ENCODE data around the gene NAPEPLD.
"Not testable (repeated sequence)": the region's sequence is repeated elsewhere in the genome, so short reads cannot be mapped to it uniquely, and the experiment has no call there.

Gene NAPEPLD

GRCh38 chr7:103148994-103149807, at the start of gene NAPEPLD:
Gene NAPEPLD (minus strand): TSS chr7:103149099. CDS start chr7:103128776, 20,323 bp downstream.
- DNase-seq (ENCODE audit: low read depth), result peak; percentile 44

- DNase-seq (ENCODE audit: low read depth), result not testable (repeated sequence)
These were observed 49.2 kb upstream of the NAPEPLD start for GRCh38 chr7:103198079-103198478.

GRCh38 chr7:103195364-103195763, 46.5 kb upstream of the NAPEPLD start:
- not testable (repeated sequence) for DNase-seq (ENCODE audit: low read depth)

GRCh38 chr7:103172415-103173146, 23.7 kb upstream of the NAPEPLD start:
- not testable (repeated sequence) for DNase-seq (ENCODE audit: low read depth)

- not testable (repeated sequence) for DNase-seq (ENCODE audit: low read depth)
These were observed 23.0 kb upstream of the NAPEPLD start for GRCh38 chr7:103171695-103172414.

GRCh38 chr7:103166921-103167544, 18.1 kb upstream of the NAPEPLD start:
- not testable (repeated sequence) for DNase-seq (ENCODE audit: low read depth)

- DNase-seq (ENCODE audit: low read depth), result not testable (repeated sequence)
These were observed 14.4 kb upstream of the NAPEPLD start for GRCh38 chr7:103163087-103163825.

GRCh38 chr7:103162641-103163040, 13.7 kb upstream of the NAPEPLD start:
- DNase-seq (ENCODE audit: low read depth), result not testable (repeated sequence)

- not testable (repeated sequence) for DNase-seq (ENCODE audit: low read depth)
These were observed 13.2 kb upstream of the NAPEPLD start for GRCh38 chr7:103161998-103162616.

GRCh38 chr7:103159072-103159471, 10.2 kb upstream of the NAPEPLD start:
- not testable (repeated sequence) for DNase-seq (ENCODE audit: low read depth)

- DNase-seq (ENCODE audit: low read depth), result not testable (repeated sequence)
These were observed 6.6 kb upstream of the NAPEPLD start for GRCh38 chr7:103155331-103156024.

GRCh38 chr7:103154042-103154441, 5.1 kb upstream of the NAPEPLD start:
- no peak for DNase-seq (ENCODE audit: low read depth)

- not testable (repeated sequence) for DNase-seq (ENCODE audit: low read depth)
These were observed 4.1 kb upstream of the NAPEPLD start for GRCh38 chr7:103152744-103153617.

- not testable (repeated sequence) for DNase-seq (ENCODE audit: low read depth)
These were observed 3.2 kb upstream of the NAPEPLD start for GRCh38 chr7:103151993-103152676.

GRCh38 chr7:103150192-103150591, 1.3 kb upstream of the NAPEPLD start:
- DNase-seq (ENCODE audit: low read depth), result no peak

GRCh38 chr7:103149808-103150180, 895 bp upstream of the NAPEPLD start:
- no peak for DNase-seq (ENCODE audit: low read depth)

GRCh38 chr7:103148131-103148993, 537 bp downstream of the NAPEPLD start:
- DNase-seq (ENCODE audit: low read depth), result no peak

Data from stimulated activated CD8-positive, alpha-beta memory T cell treated with anti-CD3 and anti-CD28 coated beads, Interleukin-15, amount 100 ng/mL, for 1 hour (primary cell).